ENCODE data around the gene TOR4A. TPM values are rescaled to one million over a fixed set of nuclear protein-coding genes. Genes with fewer than 3 reads are reported as not detected.

TOR4A gene
- total and polyA plus RNA-seq, 2 experiments from 2014 or later: 2.0 to 19.0 TPM

GRCh38 chr9:137234055-137234697 is 43.4 kb upstream of the TOR4A start:
- H3K4me2 ChIP-seq: no peak overlapping the region
- peaks cover 17% of the 10 kb centered on the region for H3K4me1 Mint-ChIP-seq
- no peak overlapping the region for H3K27ac Mint-ChIP-seq
- no peak overlapping the region for H3K4me3 ChIP-seq
- no peak overlapping the region for H2AFZ ChIP-seq
- H3K27me3 ChIP-seq (ENCODE audit: insufficient read depth): no peaks in the 10 kb centered on the region
- no peaks in the 10 kb centered on the region for H3F3A ChIP-seq (replicated peaks; ENCODE audit: low read depth)
- H4K20me1 ChIP-seq (replicated peaks; ENCODE audit: insufficient read depth): no peaks in the 10 kb centered on the region; the same call in 1 of the 2 replicates
- peaks cover 10% of the 10 kb centered on the region for H3K27me3 Mint-ChIP-seq (ENCODE audit: insufficient read depth, low read depth, poor library complexity)
- no peaks in the 10 kb centered on the region for H3K9me2 ChIP-seq (ENCODE audit: insufficient read depth)
- ATAC-seq (no peak), DNase-seq (ENCODE audit: low spot score) (no peak)
- peaks cover 3% of the 10 kb centered on the region; the same call in 1 of the 3 replicates for H3K36me3 Mint-ChIP-seq (ENCODE audit: low read depth)
- no peaks in the 10 kb centered on the region for H3K9me3 Mint-ChIP-seq
- H3K4me1 ChIP-seq (ENCODE audit: insufficient read depth): peaks cover 10% of the 10 kb centered on the region; the same call in 1 of the 2 replicates
- H3K4me3 Mint-ChIP-seq: no peak overlapping the region
- TF ChIP-seq, protein P1, sequence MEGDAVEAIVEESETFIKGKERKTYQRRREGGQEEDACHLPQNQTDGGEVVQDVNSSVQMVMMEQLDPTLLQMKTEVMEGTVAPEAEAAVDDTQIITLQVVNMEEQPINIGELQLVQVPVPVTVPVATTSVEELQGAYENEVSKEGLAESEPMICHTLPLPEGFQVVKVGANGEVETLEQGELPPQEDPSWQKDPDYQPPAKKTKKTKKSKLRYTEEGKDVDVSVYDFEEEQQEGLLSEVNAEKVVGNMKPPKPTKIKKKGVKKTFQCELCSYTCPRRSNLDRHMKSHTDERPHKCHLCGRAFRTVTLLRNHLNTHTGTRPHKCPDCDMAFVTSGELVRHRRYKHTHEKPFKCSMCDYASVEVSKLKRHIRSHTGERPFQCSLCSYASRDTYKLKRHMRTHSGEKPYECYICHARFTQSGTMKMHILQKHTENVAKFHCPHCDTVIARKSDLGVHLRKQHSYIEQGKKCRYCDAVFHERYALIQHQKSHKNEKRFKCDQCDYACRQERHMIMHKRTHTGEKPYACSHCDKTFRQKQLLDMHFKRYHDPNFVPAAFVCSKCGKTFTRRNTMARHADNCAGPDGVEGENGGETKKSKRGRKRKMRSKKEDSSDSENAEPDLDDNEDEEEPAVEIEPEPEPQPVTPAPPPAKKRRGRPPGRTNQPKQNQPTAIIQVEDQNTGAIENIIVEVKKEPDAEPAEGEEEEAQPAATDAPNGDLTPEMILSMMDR (conservative IDR thresholded peaks at IDR 0.05; ENCODE audit: low read depth in 2 of 2): no peak
- no peak for TF ChIP-seq CREB1 (CRISPR knock-in tag; IDR thresholded peaks at IDR 0.05; ENCODE audit: low read depth)
- no peak for TF ChIP-seq JUNB (IDR thresholded peaks at IDR 0.05; ENCODE audit: unreplicated experiment)
- no peak for TF ChIP-seq POLR2AphosphoS5 (IDR thresholded peaks at IDR 0.05; ENCODE audit: low read depth)
- TF ChIP-seq ZNF331 (CRISPR knock-in tag; IDR thresholded peaks at IDR 0.05; ENCODE audit: low read depth): no peak
- TF ChIP-seq NANOG (IDR thresholded peaks at IDR 0.05; ENCODE audit: borderline replicate concordance): no peak
- TF ChIP-seq ZNF114 (CRISPR knock-in tag; IDR thresholded peaks at IDR 0.05): no peak
- no peak for TF ChIP-seq EZH2 (IDR thresholded peaks at IDR 0.05; ENCODE audit: low read depth, unreplicated experiment)
- TF ChIP-seq ZNF462 (CRISPR knock-in tag; IDR thresholded peaks at IDR 0.05): no peak
- TF ChIP-seq REST (IDR thresholded peaks at IDR 0.05; ENCODE audit: unreplicated experiment): no peak
- no peak for TF ChIP-seq EZH2phosphoT487 (IDR thresholded peaks at IDR 0.05; ENCODE audit: unreplicated experiment)
- no peak for TF ChIP-seq STAT1 (IDR thresholded peaks at IDR 0.05; ENCODE audit: unreplicated experiment)
- TF ChIP-seq ETS1 (IDR thresholded peaks at IDR 0.05): no peak
- H3K36me3 ChIP-seq (ENCODE audit: insufficient read depth): no peaks in the 10 kb centered on the region
- H3K79me2 ChIP-seq (replicated peaks; ENCODE audit: insufficient read depth): peaks cover 5% of the 10 kb centered on the region
- no peak overlapping the region for H3K27ac ChIP-seq (ENCODE audit: low read depth)

Data from GM23338 (cell line).